Activated CD8-positive, alpha-beta memory T cell treated with anti-CD3 and anti-CD28 coated beads, Interleukin-2, amount 50 U/mL, for 48 hours (primary cell): ENCODE data around the gene TADA3.

Source experiments
- DNase-seq: peaks from one replicate; pipeline ENCODE4 v3.0.0-alpha.2; 2020

TADA3 gene

GRCh38 chr3:9809239-9809614 is 17.0 kb upstream of the TADA3 start:
- DNase-seq, result peak; percentile 62

DNA sequence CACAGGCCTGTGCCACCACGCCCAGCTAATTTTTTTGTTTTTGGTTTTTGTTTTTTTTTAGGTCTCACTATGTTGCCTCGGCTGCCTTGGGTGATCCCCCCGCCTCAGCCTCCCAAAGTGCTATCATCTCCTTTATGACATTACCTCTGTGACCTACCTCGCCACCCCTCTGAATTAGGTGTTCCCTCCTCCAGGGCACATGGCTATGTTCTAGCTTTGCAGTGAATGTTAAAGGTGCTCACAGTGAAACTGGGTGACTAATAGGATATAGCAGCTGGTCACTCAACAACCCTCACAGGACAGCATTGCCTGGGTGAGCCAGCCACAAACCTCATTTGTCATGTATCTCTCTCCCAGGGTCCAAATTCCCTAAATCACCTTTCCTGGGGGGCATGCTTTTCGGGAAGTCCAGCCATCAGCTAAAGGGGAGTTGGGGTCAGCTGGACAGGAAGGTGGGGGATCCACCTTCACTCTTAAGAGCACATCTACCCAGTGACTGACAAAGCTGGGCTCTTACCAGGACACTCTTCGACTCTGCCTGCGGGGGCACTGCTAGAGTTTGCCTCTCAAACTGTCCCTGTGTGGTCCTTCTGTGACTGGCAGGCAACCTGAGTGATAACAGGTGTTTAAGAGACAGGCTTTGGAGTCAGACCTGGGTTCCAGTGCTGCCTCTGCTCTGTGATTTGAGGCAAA is 16.2 kb upstream of the TADA3 start:
- peak; percentile 75 for DNase-seq

- DNase-seq, result no peak
Measured at GRCh38 chr3:9807981-9808344, 15.7 kb upstream of the TADA3 start.

DNA sequence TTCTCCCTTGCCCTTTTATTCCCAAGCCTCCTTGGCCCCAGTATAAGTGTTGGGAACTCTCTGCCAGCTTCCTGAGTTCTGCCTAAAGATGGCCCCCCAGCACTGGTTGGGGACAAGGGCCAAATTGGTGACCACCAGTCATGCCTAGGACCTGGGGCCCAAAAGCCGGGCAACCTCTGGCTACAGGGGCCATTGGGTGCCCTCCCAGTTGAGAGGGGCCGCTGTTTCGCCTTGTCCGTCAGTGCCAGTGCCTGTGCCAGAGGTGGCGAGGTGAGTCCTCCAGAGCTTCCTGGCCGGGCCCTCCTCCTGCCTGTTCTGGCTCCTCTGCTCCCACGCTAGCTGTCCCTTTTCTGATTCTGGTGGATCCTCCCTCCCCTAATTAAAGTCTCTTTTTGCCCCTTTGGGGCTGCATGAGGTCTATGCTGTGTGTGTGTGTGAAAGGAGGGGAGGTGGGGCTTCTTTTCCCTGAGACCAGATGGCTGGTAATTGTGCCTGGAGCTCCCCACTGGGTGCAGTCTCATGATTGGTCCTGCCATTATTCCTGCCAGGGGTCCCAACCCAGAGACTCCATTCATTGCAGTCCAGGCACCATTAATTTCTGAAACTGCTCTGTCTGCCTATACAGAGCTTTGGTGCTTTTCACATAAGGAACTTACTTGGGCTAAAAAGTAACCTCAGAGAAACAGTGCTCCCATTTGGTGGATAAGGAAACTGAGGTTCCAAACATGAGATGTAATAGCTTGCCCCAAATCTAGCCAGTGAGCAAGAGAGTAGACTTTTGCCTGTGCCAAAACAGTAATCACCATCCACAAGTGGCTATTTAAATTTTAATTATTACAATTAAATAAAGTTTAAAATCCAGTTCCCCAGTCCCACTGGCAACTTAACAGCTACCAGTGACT is 14.7 kb upstream of the TADA3 start:
- no peak for DNase-seq

DNA sequence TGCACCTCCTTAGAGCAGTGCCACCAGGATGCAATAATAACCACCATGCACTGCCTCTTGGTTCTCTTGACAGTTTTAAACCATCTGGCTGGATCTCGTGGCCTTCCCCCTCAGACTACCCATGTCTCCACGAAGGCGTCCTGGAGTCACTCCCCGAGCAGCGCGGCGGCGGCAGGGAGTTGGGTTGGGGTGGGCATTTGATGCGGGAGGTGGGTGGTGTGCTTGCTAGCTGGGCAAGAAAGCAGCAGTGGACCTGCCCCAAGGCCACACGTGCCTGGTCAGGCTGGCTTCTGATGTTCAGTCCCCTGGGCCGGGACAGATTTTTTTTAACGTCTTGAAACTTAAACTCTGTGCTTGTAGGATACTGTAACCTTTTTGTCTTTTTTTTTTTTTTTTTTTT is 13.9 kb upstream of the TADA3 start:
- DNase-seq, result no peak

DNA sequence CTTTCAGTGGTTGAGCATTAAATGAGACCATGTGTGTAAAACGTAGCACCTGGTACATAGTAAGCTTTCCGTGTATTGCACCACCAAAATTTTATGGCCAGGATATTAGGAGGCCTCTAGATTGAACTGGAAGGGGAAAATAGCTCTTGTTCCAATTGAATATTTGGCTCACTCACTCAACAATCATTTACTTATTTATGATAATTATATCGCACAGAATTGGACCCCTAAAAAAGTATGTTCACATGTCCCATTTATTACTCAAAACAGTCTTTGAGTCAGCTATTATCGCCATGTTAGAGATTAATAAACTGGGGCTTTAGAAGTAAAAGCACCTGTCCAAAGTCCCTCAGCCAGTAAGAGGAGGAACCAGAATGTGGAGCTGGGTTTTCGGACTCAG is 12.7 kb upstream of the TADA3 start:
- DNase-seq, result no peak

- DNase-seq, result no peak
Measured at GRCh38 chr3:9803494-9803893, 11.2 kb upstream of the TADA3 start.

DNA sequence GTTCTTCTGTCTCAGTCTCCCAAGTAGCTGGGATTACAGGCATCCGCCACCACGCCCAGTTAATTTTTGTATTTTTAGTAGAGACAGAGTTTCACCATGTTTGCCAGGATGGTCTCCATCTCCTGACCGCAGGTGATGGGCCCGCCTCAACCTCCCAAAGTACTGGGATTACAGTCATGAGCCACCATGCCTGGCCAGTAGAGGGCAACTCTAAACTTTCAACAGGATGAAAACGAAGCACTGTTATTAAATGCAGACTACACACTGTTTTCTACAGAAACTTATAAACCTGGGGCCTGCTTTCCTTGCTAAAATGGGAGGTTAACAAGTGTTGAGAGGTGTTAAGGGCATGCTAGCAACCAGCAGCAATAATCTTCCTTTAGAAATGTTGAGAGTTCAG is 8.3 kb upstream of the TADA3 start:
- no peak for DNase-seq

GRCh38 chr3:9797196-9797945 is 5.1 kb upstream of the TADA3 start:
- no peak for DNase-seq

DNA sequence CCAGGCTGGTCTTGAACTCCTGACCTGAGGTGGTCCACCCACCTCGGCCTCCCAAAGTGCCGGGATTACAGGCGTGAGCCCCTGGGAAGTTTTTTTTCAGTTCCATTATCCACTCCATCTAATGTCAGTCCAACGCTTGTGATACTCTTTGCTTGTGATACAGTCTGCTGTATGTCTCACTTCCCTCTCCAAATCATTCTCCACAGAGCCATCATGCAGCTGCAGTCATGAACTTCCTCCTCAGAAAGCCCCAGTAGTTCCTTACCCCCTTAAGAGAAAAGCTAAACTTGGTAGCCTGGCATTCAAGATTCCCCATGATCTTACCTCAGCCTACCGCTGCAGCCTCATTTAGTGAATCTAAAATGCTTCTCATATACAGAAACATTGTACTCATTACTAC is 2.9 kb upstream of the TADA3 start:
- no peak for DNase-seq

GRCh38 chr3:9794400-9794799 is 2.1 kb upstream of the TADA3 start:
- no peak for DNase-seq

GRCh38 chr3:9793161-9793781 is 998 bp upstream of the TADA3 start:
- DNase-seq, result peak; percentile 68

DNA sequence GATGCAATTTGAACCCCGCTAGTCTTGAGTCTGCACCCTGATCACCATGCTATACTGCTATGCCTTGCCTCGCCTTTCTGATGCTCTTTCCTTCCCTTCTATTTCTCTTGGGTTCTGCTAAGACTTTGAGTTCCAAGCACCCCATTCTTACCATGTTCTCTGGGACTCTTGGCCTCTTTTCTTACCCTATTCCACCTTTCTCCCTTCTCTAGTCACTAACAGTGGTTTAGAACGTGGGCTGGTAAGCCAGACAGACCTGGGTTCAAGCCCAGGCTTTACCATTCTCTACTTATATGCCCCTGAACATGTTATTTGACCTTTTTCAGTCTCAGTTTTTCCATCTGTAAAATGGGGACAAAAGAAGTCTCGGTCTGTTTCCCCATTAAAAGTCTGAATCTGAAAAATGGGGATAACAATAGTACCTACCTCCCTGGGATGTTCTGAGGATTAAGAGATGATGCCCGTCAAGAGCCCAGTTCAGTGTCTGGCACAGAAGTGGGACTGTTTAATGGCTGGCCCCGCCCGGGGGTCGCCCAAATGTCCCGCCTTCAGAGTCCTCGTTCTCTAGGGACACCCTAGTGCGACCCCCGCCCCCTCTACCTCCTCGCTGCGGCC is 376 bp downstream of the TADA3 start:
- DNase-seq, result no peak

- no peak for DNase-seq
Measured at GRCh38 chr3:9791127-9791526, 1.1 kb downstream of the TADA3 start.

DNA sequence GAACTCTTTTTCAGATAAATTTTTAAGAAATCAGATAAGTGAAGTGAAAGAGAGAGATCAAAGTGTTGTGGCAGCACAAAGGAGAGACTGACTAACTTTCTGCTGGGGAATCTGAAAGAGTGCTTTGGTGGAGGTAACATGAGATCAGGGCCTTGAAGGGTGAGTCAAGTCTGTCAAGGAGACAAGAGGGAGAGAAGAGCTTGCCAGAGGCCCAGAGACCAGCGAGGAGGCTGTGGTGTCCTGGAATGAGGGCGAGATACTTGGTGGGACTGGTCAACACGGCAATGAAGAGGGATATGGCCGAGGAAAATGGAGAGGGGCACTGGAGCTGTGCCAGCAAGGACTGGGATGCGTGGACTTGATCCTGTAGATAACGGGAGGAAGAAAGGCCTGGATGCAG is 4.6 kb downstream of the TADA3 start:
- DNase-seq, result no peak

- DNase-seq, result no peak
Measured at GRCh38 chr3:9786825-9787669, 5.2 kb downstream of the TADA3 start.

GRCh38 chr3:9786209-9786739 is 6.0 kb downstream of the TADA3 start:
- DNase-seq, result no peak

- no peak for DNase-seq
Measured at GRCh38 chr3:9785602-9786001, 6.7 kb downstream of the TADA3 start.

DNA sequence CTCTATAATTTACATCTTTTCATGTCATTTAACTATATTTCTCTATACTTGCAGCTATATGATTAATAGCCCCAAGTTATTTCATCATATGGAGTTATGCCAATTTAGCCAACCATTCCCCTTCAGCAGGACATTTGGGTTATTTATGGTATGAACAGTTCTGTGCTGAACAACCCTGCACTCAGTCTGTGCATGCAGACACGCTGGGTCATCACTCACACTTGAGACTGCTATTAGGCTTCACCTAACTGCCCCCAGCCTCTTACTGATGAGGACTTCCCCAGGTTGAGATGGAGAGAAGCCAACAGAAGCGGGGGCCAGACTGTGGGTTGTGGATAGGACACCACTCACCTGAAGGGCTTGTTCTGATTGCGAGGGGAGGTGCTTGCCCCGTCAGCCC is 7.3 kb downstream of the TADA3 start:
- DNase-seq, result no peak

DNA sequence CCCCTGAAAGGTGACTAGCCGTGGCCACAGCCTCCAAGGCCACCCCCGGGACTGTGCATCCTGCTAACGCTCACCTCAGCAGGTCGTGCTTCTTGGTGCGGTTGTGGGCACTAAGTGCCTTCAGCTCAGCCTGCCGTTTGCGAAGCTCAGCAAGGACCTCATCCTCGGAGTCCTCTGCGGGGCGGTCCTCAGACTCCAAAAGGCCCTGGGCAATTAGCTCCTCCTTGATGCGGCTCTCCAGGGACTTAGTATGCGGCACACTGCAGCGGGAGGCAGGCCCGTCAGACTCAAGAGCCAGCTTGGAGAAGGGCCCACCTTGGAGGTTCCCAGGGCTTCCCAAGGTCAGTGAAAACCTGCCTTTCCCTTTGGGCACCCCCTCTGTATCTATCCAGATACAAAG is 8.3 kb downstream of the TADA3 start:
- DNase-seq, result no peak

DNA sequence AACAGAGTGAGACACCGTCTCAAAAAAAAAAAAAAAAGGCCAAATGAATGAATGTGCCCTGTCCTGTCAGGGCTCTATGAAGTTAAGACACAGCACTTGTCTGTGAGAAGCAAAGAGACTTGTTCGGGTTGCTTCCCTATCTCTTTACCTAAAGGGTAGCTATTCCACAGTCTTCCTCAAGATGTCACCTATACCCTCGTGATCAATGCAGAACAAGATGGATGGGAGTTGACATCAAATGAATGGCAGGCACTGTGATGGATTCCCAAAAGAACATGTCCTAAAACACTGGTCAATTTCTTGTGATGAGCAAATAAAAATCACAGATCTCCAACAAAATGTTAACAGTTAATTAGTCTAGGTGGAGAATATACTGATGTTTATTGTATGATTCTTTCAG is 9.5 kb downstream of the TADA3 start:
- DNase-seq, result no peak
